ENCODE measurements around the gene POT1.

Gene POT1

GRCh38 chr7:124922200-124922599 is 7.4 kb downstream of the POT1 start:
- H3K79me2 ChIP-seq (ENCODE audit: low read length), result peaks cover 89% of the 10 kb centered on the region
- no peak overlapping the region for H3K9ac ChIP-seq (ENCODE audit: low read length)
- no peak overlapping the region for H2AFZ ChIP-seq (ENCODE audit: low read depth, low read length)
- H4K20me1 ChIP-seq (ENCODE audit: insufficient read depth, low read length), result peaks cover 22% of the 10 kb centered on the region; the same call in 1 of the 2 replicates
- no peaks in the 10 kb centered on the region for H3K9me3 ChIP-seq (ENCODE audit: insufficient read depth, low read length)
- no peak overlapping the region for H3K4me3 ChIP-seq (ENCODE audit: low read length)
- peaks cover 18% of the 10 kb centered on the region for H3K4me1 ChIP-seq (ENCODE audit: low read length)
- H3K27ac ChIP-seq (ENCODE audit: low read length), result no peak overlapping the region
- no peaks in the 10 kb centered on the region for H3K27me3 ChIP-seq (ENCODE audit: low read depth, low read length)
- TF ChIP-seq EZH2phosphoT487 (IDR thresholded peaks at IDR 0.05; ENCODE audit: low read depth) (no peak), CTCF (IDR thresholded peaks at IDR 0.05; ENCODE audit: low read depth, low read length) (no peak)
- H3K36me3 ChIP-seq (replicated peaks; ENCODE audit: low read depth, low read length), result peaks cover 25% of the 10 kb centered on the region
- H3K4me2 ChIP-seq (ENCODE audit: low read length), result no peak overlapping the region

GRCh38 chr7:124919841-124920240 is 9.8 kb downstream of the POT1 start:
- H2AFZ ChIP-seq (ENCODE audit: low read depth, low read length), result no peak overlapping the region
- no peak overlapping the region for H3K27ac ChIP-seq (ENCODE audit: low read length)
- no peaks in the 10 kb centered on the region for H3K27me3 ChIP-seq (ENCODE audit: low read depth, low read length)
- H3K4me3 ChIP-seq (ENCODE audit: low read length), result no peak overlapping the region
- H3K9ac ChIP-seq (ENCODE audit: low read length), result no peak overlapping the region
- peaks cover 80% of the 10 kb centered on the region for H3K79me2 ChIP-seq (ENCODE audit: low read length)
- H4K20me1 ChIP-seq (ENCODE audit: insufficient read depth, low read length), result peaks cover 23% of the 10 kb centered on the region; the same call in 1 of the 2 replicates
- peaks cover 30% of the 10 kb centered on the region for H3K36me3 ChIP-seq (replicated peaks; ENCODE audit: low read depth, low read length)
- no peaks in the 10 kb centered on the region for H3K9me3 ChIP-seq (ENCODE audit: insufficient read depth, low read length)
- no peak for TF ChIP-seq CTCF (IDR thresholded peaks at IDR 0.05; ENCODE audit: low read depth, low read length)
- no peak for TF ChIP-seq EZH2phosphoT487 (IDR thresholded peaks at IDR 0.05; ENCODE audit: low read depth)
- H3K4me2 ChIP-seq (ENCODE audit: low read length), result no peak overlapping the region
- peaks cover 18% of the 10 kb centered on the region for H3K4me1 ChIP-seq (ENCODE audit: low read length)

DNA sequence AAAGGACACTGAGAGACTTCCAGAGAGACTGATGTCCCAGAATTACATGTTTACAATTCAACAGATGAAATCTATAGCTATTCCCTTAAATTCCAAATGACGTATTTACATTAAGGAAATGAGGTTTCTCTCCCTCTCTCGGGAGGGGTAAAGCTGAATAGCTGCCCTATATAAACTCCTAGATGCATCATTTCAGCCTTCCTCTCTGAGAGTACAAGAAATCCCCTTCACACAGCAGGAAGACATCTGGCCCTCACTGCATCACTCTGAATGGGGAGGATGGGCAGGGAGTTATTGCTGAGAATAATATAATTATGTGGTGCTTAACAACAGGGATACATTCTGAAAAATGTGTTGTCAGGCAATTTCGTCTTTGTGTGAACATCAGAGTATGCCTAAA is 11.0 kb downstream of the POT1 start:
- Histone ChIP-seq H3K79me2 (ENCODE audit: low read length) (peaks cover 69% of the 10 kb centered on the region), H3K4me2 (ENCODE audit: low read length) (peak overlapping the region; percentile 32), H3K9me3 (ENCODE audit: insufficient read depth, low read length) (no peaks in the 10 kb centered on the region), H3K27ac (ENCODE audit: low read length) (0 out of 2 replicates have a peak overlapping the region, but pooled peaks have one; percentile 15), H3K4me3 (ENCODE audit: low read length) (no peak overlapping the region), H4K20me1 (ENCODE audit: insufficient read depth, low read length) (peaks cover 23% of the 10 kb centered on the region; the same call in 1 of the 2 replicates), H3K27me3 (ENCODE audit: low read depth, low read length) (no peaks in the 10 kb centered on the region), H3K4me1 (ENCODE audit: low read length) (peaks cover 18% of the 10 kb centered on the region), H3K9ac (ENCODE audit: low read length) (no peak overlapping the region), H2AFZ (ENCODE audit: low read depth, low read length) (no peak overlapping the region), H3K36me3 (replicated peaks; ENCODE audit: low read depth, low read length) (peaks cover 30% of the 10 kb centered on the region)
- TF ChIP-seq CTCF (IDR thresholded peaks at IDR 0.05; ENCODE audit: low read depth, low read length) (no peak), EZH2phosphoT487 (IDR thresholded peaks at IDR 0.05; ENCODE audit: low read depth) (no peak)

- Histone ChIP-seq H3K79me2 (ENCODE audit: low read length) (peaks cover 36% of the 10 kb centered on the region), H2AFZ (ENCODE audit: low read depth, low read length) (no peak overlapping the region), H3K27ac (ENCODE audit: low read length) (no peak overlapping the region)
Measured at GRCh38 chr7:124915242-124915641, 14.4 kb downstream of the POT1 start.

More at GRCh38 chr7:124915242-124915641, 14.4 kb downstream of the POT1 start:
- Histone ChIP-seq H3K4me1 (ENCODE audit: low read length) (peaks cover 18% of the 10 kb centered on the region), H3K4me3 (ENCODE audit: low read length) (no peak overlapping the region), H3K9me3 (ENCODE audit: insufficient read depth, low read length) (no peaks in the 10 kb centered on the region), H3K36me3 (replicated peaks; ENCODE audit: low read depth, low read length) (peaks cover 24% of the 10 kb centered on the region), H3K4me2 (ENCODE audit: low read length) (no peak overlapping the region), H3K9ac (ENCODE audit: low read length) (no peak overlapping the region), H4K20me1 (ENCODE audit: insufficient read depth, low read length) (peaks cover 23% of the 10 kb centered on the region; the same call in 1 of the 2 replicates), H3K27me3 (ENCODE audit: low read depth, low read length) (no peaks in the 10 kb centered on the region)
- TF ChIP-seq CTCF (IDR thresholded peaks at IDR 0.05; ENCODE audit: low read depth, low read length) (no peak), EZH2phosphoT487 (IDR thresholded peaks at IDR 0.05; ENCODE audit: low read depth) (no peak)

Data from OCI-LY3 (cell line).